ENCODE results near the gene TFB1M.

- TF ChIP-seq CTCF (IDR thresholded peaks at IDR 0.05) (no peak), ZFX (IDR thresholded peaks at IDR 0.05; ENCODE audit: borderline replicate concordance) (no peak)
Measured at GRCh38 chr6:155224618-155225017, 89.7 kb downstream of the TFB1M start.

Data from 22Rv1 (cell line).